ENCODE data around the gene JAKMIP3.

- TF ChIP-seq CTCF (IDR thresholded peaks at IDR 0.05) = no peak
- TF ChIP-seq POLR2AphosphoS5 (IDR thresholded peaks at IDR 0.05) = no peak
Measured at GRCh38 chr10:132018446-132018845, 47.3 kb upstream of the JAKMIP3 start.

Data from breast epithelium (tissue), 3 donors.